K562 (cell line): ENCODE results near the gene FAM83E. TPM values are rescaled to one million over a fixed set of nuclear protein-coding genes. Genes with fewer than 3 reads are reported as not detected.

Experiments used
- ARID2 ChIP-seq: fragments of 450-650 bp; IDR thresholded peaks from 2 replicates; pipeline ENCODE4 v1.6.1; 2017; ENCODE audit warnings: antibody characterized with exemption, mild to moderate bottlenecking
- CHD1 ChIP-seq: fragments of 200-600 bp; sonication (generic); IDR thresholded peaks from one replicate; pipeline ENCODE4 v1.6.1; 2012; ENCODE audit warnings: mild to moderate bottlenecking, moderate library complexity, low read length, inconsistent platforms
- GABPA ChIP-seq: fragments of 200-800 bp; sonication (Bioruptor generic); conservative IDR thresholded peaks from 2 replicates; pipeline ENCODE4 v1.6.1; 2016; ENCODE audit warnings: low read depth, missing genetic modification characterization, missing compliant biosample characterization
- GTF2F1 ChIP-seq: IDR thresholded peaks from 2 replicates; pipeline ENCODE4 v1.6.1; 2011; ENCODE audit warnings: low read depth, low read length, improper control_type of control experiment
- POLR2AphosphoS5 ChIP-seq: IDR thresholded peaks from 2 replicates; pipeline ENCODE4 v1.6.1; 2011; ENCODE audit warnings: mild to moderate bottlenecking, low read depth, low read length, moderate library complexity; ENCODE audit not compliant: control insufficient read depth, insufficient read depth
- RBM15 ChIP-seq: fragments of 200-400 bp; formaldehyde crosslinking; IDR thresholded peaks from 2 replicates; pipeline ENCODE4 v1.6.1; 2018; ENCODE audit warnings: mild to moderate bottlenecking, low read length, moderate library complexity; ENCODE audit not compliant: insufficient read depth
- RBM25 ChIP-seq: fragments of 200-400 bp; formaldehyde crosslinking; IDR thresholded peaks from 2 replicates; pipeline ENCODE4 v1.6.1; 2018; ENCODE audit warnings: low read length, low read depth, moderate library complexity; ENCODE audit not compliant: severe bottlenecking
- TEAD1 ChIP-seq, 2 experiments: fragments of 450-650 bp in 1 of 2; sonication (generic) in 1 of 2; formaldehyde crosslinking; IDR thresholded peaks; 2 replicates each; pipeline versions ENCODE4 v1.4.0 to v1.8.0; 2020 to 2022; ENCODE audit warnings: mild to moderate bottlenecking in 2 of 2, missing genetic modification reagents in 1 of 2
- ZFPM2 ChIP-seq: fragments of 250-450 bp; sonication (Bioruptor Pico); IDR thresholded peaks from 2 replicates; pipeline ENCODE4 v1.5.1; 2022; ENCODE audit warnings: mild to moderate bottlenecking
- ZNF124 ChIP-seq: sonication (generic); formaldehyde crosslinking; IDR thresholded peaks from 2 replicates; pipeline ENCODE4 v1.8.1; 2022; ENCODE audit warnings: missing genetic modification reagents
- polyA plus RNA-seq, 8 experiments: library from polyadenylated mRNA; depleted of rRNA in 4 of 8; stranded (reverse) in 5 of 8; unstranded in 3 of 8; fragments of >200 nt; fragmentation: Nextera tagmentation in 2 of 8; fragmentation: Illumina TruSeq in 1 of 8; extraction: Ambion mirVana in 2 of 8; extraction: Trizol in 1 of 8; gene quantifications; 2 replicates each; pipeline versions ENCODE4 v1.2.1 to v1.2.3, GENCODE V29; 2011 to 2014; ENCODE audit warnings: inconsistent platforms in 1 of 8, missing spikeins in 1 of 8
- total RNA-seq, 7 experiments: library from RNA; depleted of rRNA in 6 of 7; stranded (reverse); fragments of >200 nt in 6 of 7; fragmentation: Illumina TruSeq in 2 of 7; extraction: Trizol in 2 of 7; gene quantifications; 2 replicates each; pipeline versions ENCODE4 v1.2.1 to v1.2.3, GENCODE V29; 2011 to 2021; ENCODE audit warnings: low replicate concordance in 1 of 7
- TF ChIP-seq, protein P1 (sequence below), 2 experiments: fragments of 200-800 bp in 1 of 2; sonication (Bioruptor generic) in 1 of 2; sonication (generic) in 1 of 2; formaldehyde crosslinking in 1 of 2; IDR thresholded peaks in 1 of 2; conservative IDR thresholded peaks in 1 of 2; 2 replicates each; pipeline versions ENCODE4 v1.5.0 to v1.6.1; 2016 to 2020; ENCODE audit warnings: missing compliant biosample characterization in 1 of 2, missing genetic modification characterization in 1 of 2, missing genetic modification reagents in 1 of 2
- TF ChIP-seq, protein P2 (sequence below): sonication (generic); formaldehyde crosslinking; IDR thresholded peaks from 2 replicates; pipeline ENCODE4 v1.8.1; 2022; ENCODE audit warnings: missing genetic modification reagents
- TF ChIP-seq, protein P3 (sequence below): fragments of 200-800 bp; sonication (Bioruptor generic); IDR thresholded peaks from 2 replicates; pipeline ENCODE4 v1.6.1; 2016; ENCODE audit warnings: missing genetic modification characterization, missing compliant biosample characterization

The FAM83E gene
- total and polyA plus RNA-seq, 9 of the 15 experiments (the other 6 are each of a cell fraction or from before 2014, with no cell fraction given): 0.15 to 0.87 (median 0.29) TPM; not detected in 4

DNA sequence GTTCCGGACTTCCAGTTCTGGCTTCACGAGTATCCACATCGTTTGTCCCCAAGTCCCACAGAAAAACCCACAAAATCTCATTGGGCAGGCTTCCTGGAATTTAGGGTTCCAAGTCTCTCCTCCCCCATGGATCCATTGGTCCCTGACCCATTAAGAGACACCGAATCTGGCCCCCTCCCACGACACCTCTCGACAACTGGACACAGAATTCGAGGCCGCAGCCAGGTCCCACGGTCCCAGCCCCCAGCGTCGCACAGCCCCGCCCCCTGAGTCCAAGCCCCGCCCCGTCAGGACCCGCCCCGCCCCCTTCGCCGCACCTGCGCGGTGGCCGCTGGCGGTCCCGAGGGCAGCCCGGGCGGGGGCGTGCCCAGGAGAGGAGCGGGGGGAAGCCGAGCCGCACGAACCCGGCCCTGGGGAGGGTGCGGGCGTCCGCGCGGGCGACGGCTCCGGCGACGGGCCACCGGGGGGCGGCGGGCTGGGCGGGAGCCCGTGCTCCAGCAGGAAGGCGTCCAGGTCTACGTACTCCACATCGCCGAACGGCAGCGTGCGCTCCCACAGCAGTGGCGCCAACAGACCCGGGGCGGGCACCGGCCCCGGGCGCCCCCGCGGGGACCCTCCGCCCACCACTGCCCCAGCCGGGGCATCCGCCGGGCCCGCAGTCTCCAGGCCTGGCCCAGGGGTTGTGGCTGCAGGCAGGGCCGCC is 20.5 kb upstream of the FAM83E start (continued):
- TF ChIP-seq ARID2 (no peak), POLR2AphosphoS5 (0 out of 2 replicates have a peak, but pooled peaks have one; percentile 26), RBM25 (no peak), CHD1 (peak; percentile 51), GABPA (tag) (no peak), GTF2F1 (no peak), RBM15 (no peak), TEAD1 (CRISPR knock-in tag; IDR thresholded peaks at IDR 0.05) (0 out of 4 replicates have a peak, but pooled peaks of 1 of the 2 experiments have one; percentile 16), ZFPM2 (CRISPR knock-in tag) (peak; percentile 85; the same call in 1 of the 2 replicates), ZNF124 (CRISPR knock-in tag) (no peak)
- TF ChIP-seq, protein P1, sequence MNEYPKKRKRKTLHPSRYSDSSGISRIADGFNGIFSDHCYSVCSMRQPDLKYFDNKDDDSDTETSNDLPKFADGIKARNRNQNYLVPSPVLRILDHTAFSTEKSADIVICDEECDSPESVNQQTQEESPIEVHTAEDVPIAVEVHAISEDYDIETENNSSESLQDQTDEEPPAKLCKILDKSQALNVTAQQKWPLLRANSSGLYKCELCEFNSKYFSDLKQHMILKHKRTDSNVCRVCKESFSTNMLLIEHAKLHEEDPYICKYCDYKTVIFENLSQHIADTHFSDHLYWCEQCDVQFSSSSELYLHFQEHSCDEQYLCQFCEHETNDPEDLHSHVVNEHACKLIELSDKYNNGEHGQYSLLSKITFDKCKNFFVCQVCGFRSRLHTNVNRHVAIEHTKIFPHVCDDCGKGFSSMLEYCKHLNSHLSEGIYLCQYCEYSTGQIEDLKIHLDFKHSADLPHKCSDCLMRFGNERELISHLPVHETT (CRISPR knock-in tag; conservative IDR thresholded peaks at IDR 0.05 in 1 of 2, IDR thresholded peaks at IDR 0.05 in 1 of 2): peak in 1 of 2 experiments; percentile 42; a peak in 1 of 4 replicates
- TF ChIP-seq, protein P2, sequence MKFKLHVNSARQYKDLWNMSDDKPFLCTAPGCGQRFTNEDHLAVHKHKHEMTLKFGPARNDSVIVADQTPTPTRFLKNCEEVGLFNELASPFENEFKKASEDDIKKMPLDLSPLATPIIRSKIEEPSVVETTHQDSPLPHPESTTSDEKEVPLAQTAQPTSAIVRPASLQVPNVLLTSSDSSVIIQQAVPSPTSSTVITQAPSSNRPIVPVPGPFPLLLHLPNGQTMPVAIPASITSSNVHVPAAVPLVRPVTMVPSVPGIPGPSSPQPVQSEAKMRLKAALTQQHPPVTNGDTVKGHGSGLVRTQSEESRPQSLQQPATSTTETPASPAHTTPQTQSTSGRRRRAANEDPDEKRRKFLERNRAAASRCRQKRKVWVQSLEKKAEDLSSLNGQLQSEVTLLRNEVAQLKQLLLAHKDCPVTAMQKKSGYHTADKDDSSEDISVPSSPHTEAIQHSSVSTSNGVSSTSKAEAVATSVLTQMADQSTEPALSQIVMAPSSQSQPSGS: no peak
- TF ChIP-seq, protein P3, sequence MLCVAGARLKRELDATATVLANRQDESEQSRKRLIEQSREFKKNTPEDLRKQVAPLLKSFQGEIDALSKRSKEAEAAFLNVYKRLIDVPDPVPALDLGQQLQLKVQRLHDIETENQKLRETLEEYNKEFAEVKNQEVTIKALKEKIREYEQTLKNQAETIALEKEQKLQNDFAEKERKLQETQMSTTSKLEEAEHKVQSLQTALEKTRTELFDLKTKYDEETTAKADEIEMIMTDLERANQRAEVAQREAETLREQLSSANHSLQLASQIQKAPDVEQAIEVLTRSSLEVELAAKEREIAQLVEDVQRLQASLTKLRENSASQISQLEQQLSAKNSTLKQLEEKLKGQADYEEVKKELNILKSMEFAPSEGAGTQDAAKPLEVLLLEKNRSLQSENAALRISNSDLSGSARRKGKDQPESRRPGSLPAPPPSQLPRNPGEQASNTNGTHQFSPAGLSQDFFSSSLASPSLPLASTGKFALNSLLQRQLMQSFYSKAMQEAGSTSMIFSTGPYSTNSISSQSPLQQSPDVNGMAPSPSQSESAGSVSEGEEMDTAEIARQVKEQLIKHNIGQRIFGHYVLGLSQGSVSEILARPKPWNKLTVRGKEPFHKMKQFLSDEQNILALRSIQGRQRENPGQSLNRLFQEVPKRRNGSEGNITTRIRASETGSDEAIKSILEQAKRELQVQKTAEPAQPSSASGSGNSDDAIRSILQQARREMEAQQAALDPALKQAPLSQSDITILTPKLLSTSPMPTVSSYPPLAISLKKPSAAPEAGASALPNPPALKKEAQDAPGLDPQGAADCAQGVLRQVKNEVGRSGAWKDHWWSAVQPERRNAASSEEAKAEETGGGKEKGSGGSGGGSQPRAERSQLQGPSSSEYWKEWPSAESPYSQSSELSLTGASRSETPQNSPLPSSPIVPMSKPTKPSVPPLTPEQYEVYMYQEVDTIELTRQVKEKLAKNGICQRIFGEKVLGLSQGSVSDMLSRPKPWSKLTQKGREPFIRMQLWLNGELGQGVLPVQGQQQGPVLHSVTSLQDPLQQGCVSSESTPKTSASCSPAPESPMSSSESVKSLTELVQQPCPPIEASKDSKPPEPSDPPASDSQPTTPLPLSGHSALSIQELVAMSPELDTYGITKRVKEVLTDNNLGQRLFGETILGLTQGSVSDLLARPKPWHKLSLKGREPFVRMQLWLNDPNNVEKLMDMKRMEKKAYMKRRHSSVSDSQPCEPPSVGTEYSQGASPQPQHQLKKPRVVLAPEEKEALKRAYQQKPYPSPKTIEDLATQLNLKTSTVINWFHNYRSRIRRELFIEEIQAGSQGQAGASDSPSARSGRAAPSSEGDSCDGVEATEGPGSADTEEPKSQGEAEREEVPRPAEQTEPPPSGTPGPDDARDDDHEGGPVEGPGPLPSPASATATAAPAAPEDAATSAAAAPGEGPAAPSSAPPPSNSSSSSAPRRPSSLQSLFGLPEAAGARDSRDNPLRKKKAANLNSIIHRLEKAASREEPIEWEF (CRISPR knock-in tag): no peak
